Left renal cortex interstitium (tissue), 4 donors: ENCODE results near the gene LRRC61. TPM values are rescaled to one million over a fixed set of nuclear protein-coding genes. Genes with fewer than 3 reads are reported as not detected.

Experiments
- DNase-seq, 4 donors: peaks; one replicate each; pipeline ENCODE4 v3.0.0-alpha.2; 2013; ENCODE audit warnings: low read depth in 4 of 4, low spot score in 2 of 4, missing footprints in 1 of 4
- polyA plus RNA-seq, 4 donors: library from polyadenylated mRNA; unstranded; fragments of 120-200 nt; gene quantifications; one replicate each; pipeline ENCODE4 v1.2.1, GENCODE V29; 2013; ENCODE audit not compliant: insufficient read length in 4 of 4

Gene LRRC61
- polyA plus RNA-seq, 4 donors, result 20.8 to 35.5 (median 29.0) TPM

GRCh38 chr7:150346922-150347321, 23.8 kb downstream of the LRRC61 start:
- DNase-seq, result no peak

GRCh38 chr7:150351587-150352194, 28.5 kb downstream of the LRRC61 start:
- no peak for DNase-seq

- DNase-seq, result no peak
These were observed 32.5 kb downstream of the LRRC61 start for GRCh38 chr7:150355666-150356059.

GRCh38 chr7:150356265-150356897, 33.2 kb downstream of the LRRC61 start:
- no peak for DNase-seq

- DNase-seq, result no peak
These were observed 34.1 kb downstream of the LRRC61 start for GRCh38 chr7:150357270-150357669.

- no peak for DNase-seq
These were observed 34.7 kb downstream of the LRRC61 start for GRCh38 chr7:150357771-150358427.

GRCh38 chr7:150358433-150358832, 35.3 kb downstream of the LRRC61 start:
- DNase-seq, result no peak

- DNase-seq, result no peak
These were observed 36.0 kb downstream of the LRRC61 start for GRCh38 chr7:150358988-150359621.

- DNase-seq, result no peak
These were observed 36.6 kb downstream of the LRRC61 start for GRCh38 chr7:150359622-150360362.

GRCh38 chr7:150360363-150361058, 37.4 kb downstream of the LRRC61 start:
- no peak for DNase-seq

GRCh38 chr7:150361402-150361801, 38.2 kb downstream of the LRRC61 start:
- DNase-seq, result no peak

- DNase-seq, result no peak
These were observed 38.9 kb downstream of the LRRC61 start for GRCh38 chr7:150361807-150362621.

- no peak for DNase-seq
These were observed 40.2 kb downstream of the LRRC61 start for GRCh38 chr7:150363370-150363769.

- no peak for DNase-seq
These were observed 40.7 kb downstream of the LRRC61 start for GRCh38 chr7:150363872-150364271.

GRCh38 chr7:150365194-150365593, 42.0 kb downstream of the LRRC61 start:
- no peak for DNase-seq

GRCh38 chr7:150365673-150366398, 42.7 kb downstream of the LRRC61 start:
- no peak for DNase-seq

GRCh38 chr7:150367677-150368095, 44.5 kb downstream of the LRRC61 start:
- DNase-seq, result no peak

- peak in 2 of 4 donors; percentile 74 to 78 for DNase-seq
These were observed 45.1 kb downstream of the LRRC61 start, which contains the start of gene REPIN1 for GRCh38 chr7:150368096-150368883. TSS of gene REPIN1 (plus strand) at chr7:150368822. CDS start at chr7:150369712, 890 bp downstream.
